Measurements from ENCODE around the gene FCER1G. TPM values are rescaled to one million over a fixed set of nuclear protein-coding genes. Genes with fewer than 3 reads are reported as not detected.

The FCER1G gene
- total RNA-seq, 1 experiment from 2014 or later: not detected

DNA sequence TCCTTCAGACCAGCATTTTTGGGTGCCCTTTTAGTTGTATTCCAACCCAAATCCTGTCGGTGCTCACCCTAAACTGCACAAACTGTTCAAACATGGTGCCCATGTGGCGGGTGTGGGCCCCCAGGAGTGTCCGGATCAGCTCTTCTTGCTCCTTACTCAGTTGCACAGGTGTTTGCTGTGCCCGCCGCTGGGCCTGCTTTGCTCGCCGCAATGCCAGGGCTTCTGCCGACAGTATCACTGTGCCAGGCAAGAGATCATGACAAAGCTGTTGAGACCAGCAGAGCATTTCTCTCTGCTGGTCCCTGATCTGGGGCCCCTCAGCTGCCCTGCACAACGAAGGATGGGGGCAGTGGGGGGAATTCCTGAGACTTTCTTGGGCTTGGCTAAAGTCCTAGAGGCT, 18.0 kb downstream of the FCER1G start:
- POLR2A ChIA-PET (ENCODE audit: unreplicated experiment): no interaction called here
- ATAC-seq (no peak), DNase-seq (no peak)
- Histone ChIP-seq H3K4me3 (ENCODE audit: low read length) (no peak overlapping the region), H3K79me2 (ENCODE audit: low read length) (no peaks in the 10 kb centered on the region), H3K9ac (ENCODE audit: low read length) (no peak overlapping the region), H3K36me3 (ENCODE audit: low read depth, low read length) (peaks cover 22% of the 10 kb centered on the region), H3K9me3 (ENCODE audit: low read length) (no peaks in the 10 kb centered on the region), H3K9me2 (replicated peaks; ENCODE audit: low read length) (no peaks in the 10 kb centered on the region), H3K27ac (ENCODE audit: low read length) (no peak overlapping the region), H4K20me1 (ENCODE audit: low read length) (no peaks in the 10 kb centered on the region), H3K27me3 (ENCODE audit: low read length) (no peaks in the 10 kb centered on the region), H3K4me2 (ENCODE audit: low read length) (no peak overlapping the region), H3K4me1 (ENCODE audit: insufficient read depth, low read length) (peaks cover under 1% of the 10 kb centered on the region; the same call in 1 of the 2 replicates), H2AFZ (ENCODE audit: low read length) (no peak overlapping the region), H3F3A (ENCODE audit: low read length, unreplicated experiment) (no peaks in the 10 kb centered on the region)
- TF ChIP-seq CTCF (conservative IDR thresholded peaks at IDR 0.05; ENCODE audit: low read depth, low read length) (no peak), EZH2 (IDR thresholded peaks at IDR 0.05; ENCODE audit: low read length, unreplicated experiment) (no peak), EZH2phosphoT487 (IDR thresholded peaks at IDR 0.05; ENCODE audit: borderline replicate concordance, low read length) (no peak)
- CTCF ChIA-PET: no interaction called here
- no TSS peak for BruUV-seq (replicated peaks)
- intact Hi-C loops (cut with micrococcal nuclease): no loop called here

DNA sequence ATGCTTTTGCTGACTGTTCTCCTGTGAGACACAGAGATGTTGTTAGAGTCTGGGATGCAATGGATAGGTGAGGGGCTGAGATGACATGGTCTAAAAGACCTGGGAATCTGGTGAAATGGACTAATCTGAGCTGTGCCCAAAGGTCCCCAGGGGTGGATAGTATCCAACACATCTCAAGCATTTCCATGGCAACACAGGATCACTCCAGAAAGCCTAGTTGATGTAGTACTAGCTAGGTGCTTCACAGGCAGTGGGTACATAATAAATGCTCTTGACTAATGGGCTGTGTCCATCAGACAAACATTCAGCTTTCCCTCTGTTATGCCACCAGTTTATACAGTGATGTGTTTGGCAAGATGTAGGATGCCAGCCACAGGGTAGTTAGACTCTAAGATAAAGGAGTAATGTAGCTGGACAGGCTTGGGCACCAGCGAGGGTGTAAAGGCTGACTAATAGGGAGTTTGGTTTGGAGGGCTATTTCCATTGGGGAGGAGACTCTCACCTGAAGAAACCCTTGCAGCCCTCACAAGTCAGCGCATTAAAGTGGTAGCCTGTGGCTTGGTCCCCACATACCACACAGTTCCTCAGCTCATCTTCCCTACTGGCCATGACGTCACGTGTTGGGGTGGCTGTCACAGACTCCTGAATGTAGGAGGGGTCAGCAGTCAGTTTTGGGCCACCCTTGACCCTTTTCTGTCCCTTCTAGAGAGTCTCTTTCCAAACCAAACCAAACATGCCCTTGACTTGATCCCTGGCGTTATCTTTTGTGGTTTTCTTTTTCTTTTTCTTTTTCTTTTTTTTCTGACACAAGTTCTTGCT, 21.1 kb downstream of the FCER1G start:
- ChIA-PET POLR2A (ENCODE audit: unreplicated experiment) (interaction anchor here (0.6 kb wide), 1 partner anchor 32 kb away, joined by 17 read pairs; no protein-coding TSS in a partner anchor), CTCF (no interaction called here)
- Histone ChIP-seq H3K79me2 (ENCODE audit: low read length) (no peaks in the 10 kb centered on the region), H3F3A (ENCODE audit: low read length, unreplicated experiment) (no peaks in the 10 kb centered on the region), H3K4me2 (ENCODE audit: low read length) (no peak overlapping the region), H3K36me3 (ENCODE audit: low read depth, low read length) (no peaks in the 10 kb centered on the region), H3K4me1 (ENCODE audit: insufficient read depth, low read length) (no peaks in the 10 kb centered on the region), H3K4me3 (ENCODE audit: low read length) (no peak overlapping the region), H3K27me3 (ENCODE audit: low read length) (no peaks in the 10 kb centered on the region), H3K9me3 (ENCODE audit: low read length) (no peaks in the 10 kb centered on the region), H2AFZ (ENCODE audit: low read length) (no peak overlapping the region), H3K9me2 (replicated peaks; ENCODE audit: low read length) (no peaks in the 10 kb centered on the region), H3K27ac (ENCODE audit: low read length) (no peak overlapping the region), H3K9ac (ENCODE audit: low read length) (no peak overlapping the region), H4K20me1 (ENCODE audit: low read length) (no peaks in the 10 kb centered on the region)
- ATAC-seq: peak; percentile 18
- TF ChIP-seq EZH2 (IDR thresholded peaks at IDR 0.05; ENCODE audit: low read length, unreplicated experiment): no peak
- TF ChIP-seq CTCF (conservative IDR thresholded peaks at IDR 0.05; ENCODE audit: low read depth, low read length): no peak
- TF ChIP-seq EZH2phosphoT487 (IDR thresholded peaks at IDR 0.05; ENCODE audit: borderline replicate concordance, low read length): no peak
- DNase-seq: no peak
- intact Hi-C loops (cut with micrococcal nuclease): no loop called here
- BruUV-seq (replicated peaks): no TSS peak

GRCh38 chr1:161238039-161238473, 23.0 kb downstream of the FCER1G start, which contains the start of gene NR1I3:
Gene NR1I3 (minus strand): TSS chr1:161238203. CDS start chr1:161236565, 1,638 bp downstream.
- POLR2A ChIA-PET (ENCODE audit: unreplicated experiment): interaction anchor here (0.7 kb wide), 1 partner anchor 29 kb away, joined by 4 read pairs; no protein-coding TSS in a partner anchor
- no peaks in the 10 kb centered on the region for H3K36me3 ChIP-seq (ENCODE audit: low read depth, low read length)
- H3K79me2 ChIP-seq (ENCODE audit: low read length): no peaks in the 10 kb centered on the region
- TF ChIP-seq EZH2 (IDR thresholded peaks at IDR 0.05; ENCODE audit: low read length, unreplicated experiment) (no peak), EZH2phosphoT487 (IDR thresholded peaks at IDR 0.05; ENCODE audit: borderline replicate concordance, low read length) (no peak), CTCF (conservative IDR thresholded peaks at IDR 0.05; ENCODE audit: low read depth, low read length) (no peak)
- no peaks in the 10 kb centered on the region for H3K27me3 ChIP-seq (ENCODE audit: low read length)
- peaks cover 9% of the 10 kb centered on the region for H3K4me1 ChIP-seq (ENCODE audit: insufficient read depth, low read length)
- H3K9ac ChIP-seq (ENCODE audit: low read length): no peak within 1 kb of the TSS
- H3F3A ChIP-seq (ENCODE audit: low read length, unreplicated experiment): no peaks in the 10 kb centered on the region
- DNase-seq: no peak
- no peaks in the 10 kb centered on the region for H3K9me3 ChIP-seq (ENCODE audit: low read length)
- H3K4me2 ChIP-seq (ENCODE audit: low read length): no peak within 1 kb of the TSS
- no peak within 1 kb of the TSS for H2AFZ ChIP-seq (ENCODE audit: low read length)
- CTCF ChIA-PET: no interaction called here
- H3K4me3 ChIP-seq (ENCODE audit: low read length): no peak within 1 kb of the TSS
- intact Hi-C loops (cut with micrococcal nuclease): no loop called here
- no peaks in the 10 kb centered on the region for H4K20me1 ChIP-seq (ENCODE audit: low read length)
- 0 out of 2 replicates have a peak, but pooled peaks cover 5% of the 10 kb centered on the region for H3K9me2 ChIP-seq (replicated peaks; ENCODE audit: low read length)
- H3K27ac ChIP-seq (ENCODE audit: low read length): no peak within 1 kb of the TSS
- BruUV-seq (replicated peaks): no TSS peak
- no peak for ATAC-seq
